Body of pancreas (tissue), 4 donors: ENCODE data around the gene C12orf60.

Experiments
- CTCF ChIP-seq, 7 experiments: fragments of 450-650 bp in 4 of 7; fragments of 200-600 bp in 3 of 7; sonication (generic) in 3 of 7; IDR thresholded peaks; one replicate each; pipeline ENCODE4 v1.5.1; 2016 to 2019; ENCODE audit warnings: antibody characterized with exemption in 7 of 7
- POLR2A ChIP-seq, 3 donors: fragments of 450-650 bp; IDR thresholded peaks; one replicate each; pipeline ENCODE4 v1.6.1; 2016; ENCODE audit warnings: antibody characterized with exemption in 3 of 3, mild to moderate bottlenecking in 2 of 3

- TF ChIP-seq POLR2A (IDR thresholded peaks at IDR 0.05) (no peak), CTCF (IDR thresholded peaks at IDR 0.05) (no peak)
Observed at GRCh38 chr12:14767617-14768016, 35.9 kb upstream of the C12orf60 start.
